HK-2 (cell line): ENCODE data around the gene PARK7.
"Not testable (repeated sequence)": the region's sequence is repeated elsewhere in the genome, so short reads cannot be mapped to it uniquely, and the experiment has no call there.

ENCODE experiments used
- DNase-seq: peaks from one replicate; pipeline ENCODE4 v3.0.0-alpha.2; 2018; ENCODE audit not compliant: unreplicated experiment

Gene PARK7

DNA sequence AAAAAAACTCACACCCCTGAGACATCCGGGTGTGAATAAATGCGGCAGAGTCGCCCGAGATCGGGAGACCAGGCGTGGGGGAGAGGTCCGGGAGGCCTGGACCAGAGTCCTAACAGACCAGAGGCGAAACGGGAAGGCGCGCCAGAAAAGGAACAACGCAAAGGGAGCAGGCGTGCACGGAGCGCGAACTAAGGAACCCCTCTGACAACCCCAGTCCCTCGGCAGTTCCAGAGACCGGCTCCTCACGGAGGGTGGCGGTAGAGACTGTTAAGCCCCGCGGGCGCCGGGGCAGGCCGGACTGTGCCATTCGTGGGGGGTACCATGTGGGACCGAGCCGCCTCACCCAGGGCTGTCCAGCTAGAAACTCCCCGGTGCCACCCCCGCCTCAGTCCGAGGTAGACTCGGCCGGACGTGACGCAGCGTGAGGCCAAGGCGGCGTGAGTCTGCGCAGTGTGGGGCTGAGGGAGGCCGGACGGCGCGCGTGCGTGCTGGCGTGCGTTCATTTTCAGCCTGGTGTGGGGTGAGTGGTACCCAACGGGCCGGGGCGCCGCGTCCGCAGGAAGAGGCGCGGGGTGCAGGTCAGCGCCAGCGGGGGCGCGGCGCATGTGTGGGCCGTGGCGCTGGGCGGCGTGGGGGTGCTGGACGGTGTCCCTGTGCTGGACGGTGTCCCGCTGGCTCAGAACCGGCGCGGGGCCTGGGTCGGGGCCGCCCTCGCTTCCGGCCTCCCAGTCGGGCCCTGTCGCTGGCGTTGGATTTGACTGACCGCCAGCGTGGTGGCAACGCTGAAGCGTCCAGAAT lies at the start of gene PARK7:
TSS of gene PARK7 (plus strand) at position 496 of the 798 bp plus-strand sequence. CDS start 1,075 bp downstream, outside the sequence.
- DNase-seq: peak; percentile 100

DNA sequence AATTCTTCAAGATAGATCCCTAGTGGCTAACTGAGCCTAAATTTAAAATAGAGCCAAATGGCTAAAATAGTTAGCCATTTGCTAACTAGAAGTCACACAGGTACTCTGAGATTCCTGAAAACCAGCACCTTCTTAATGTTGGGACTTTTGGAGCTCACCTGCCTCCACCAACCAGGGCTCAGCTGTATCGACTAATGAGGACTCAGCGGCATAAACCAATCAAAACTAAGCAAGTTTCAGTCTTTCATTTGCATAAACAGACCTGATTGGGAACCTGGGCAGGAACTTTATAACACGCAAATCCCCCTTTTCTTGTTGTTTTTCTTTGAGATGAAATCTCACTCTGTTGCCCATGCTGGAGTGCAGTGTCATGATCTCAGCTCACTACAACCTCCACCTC lies 49.4 kb upstream of the PARK7 start:
- DNase-seq: no peak

DNA sequence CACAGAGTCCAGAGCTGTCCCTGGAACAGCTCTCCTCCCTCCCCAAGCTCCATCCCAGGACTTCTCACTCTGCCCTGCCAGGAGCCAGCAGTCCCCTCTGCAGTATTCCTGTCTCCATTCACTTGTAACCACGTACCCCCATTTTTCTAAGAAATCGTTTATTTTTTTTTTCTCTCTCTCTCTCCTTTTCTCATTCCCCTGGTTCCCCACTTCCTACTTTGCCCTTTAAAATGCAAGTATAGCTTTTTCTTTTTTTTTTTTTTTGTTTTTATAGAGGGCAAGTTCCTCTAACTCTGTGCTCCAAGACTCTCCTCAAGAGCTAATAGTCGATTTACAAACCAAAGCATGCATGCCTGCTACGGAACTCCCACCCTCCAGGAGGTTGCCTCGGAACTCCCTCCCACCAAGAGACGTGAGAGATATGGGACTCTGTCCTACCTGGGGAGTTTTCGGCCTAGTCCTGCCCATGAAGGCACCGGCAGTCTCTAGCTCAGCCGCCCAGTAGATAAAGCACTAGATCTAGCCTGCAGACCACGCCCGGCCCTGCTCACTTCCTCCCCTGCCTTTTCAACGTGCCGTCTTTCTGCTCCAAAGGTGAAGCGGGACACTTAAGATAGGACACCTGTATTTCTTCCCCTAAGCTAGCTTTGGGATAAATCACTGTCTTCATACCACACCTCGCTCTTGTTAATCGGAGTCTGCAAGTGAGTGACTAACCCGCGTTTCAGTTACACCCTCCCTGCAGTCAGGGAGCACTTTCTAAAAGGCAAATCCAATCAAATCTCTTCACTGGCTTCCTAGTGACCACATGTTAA lies 48.6 kb upstream of the PARK7 start:
- no peak for DNase-seq

GRCh38 chr1:7915826-7916500 lies 45.5 kb upstream of the PARK7 start:
- no peak for DNase-seq

DNA sequence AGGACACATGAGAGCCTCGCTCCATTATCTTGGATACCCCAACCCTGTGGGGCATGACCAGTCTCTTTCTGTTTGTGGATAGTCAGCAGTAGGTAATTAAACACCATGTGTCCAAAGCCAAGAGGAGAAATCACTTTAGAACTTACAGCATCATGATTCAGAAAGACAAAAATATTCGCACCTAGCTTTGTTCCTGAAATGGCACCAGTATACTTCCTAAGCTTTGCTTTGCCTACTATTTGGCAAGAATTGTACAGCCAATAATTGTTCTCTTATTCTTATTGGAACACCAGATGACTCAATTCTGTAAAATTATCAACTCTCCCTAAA lies 45.0 kb upstream of the PARK7 start:
- no peak for DNase-seq

- DNase-seq: not testable (repeated sequence)
Measured at GRCh38 chr1:7917971-7918370, 43.5 kb upstream of the PARK7 start.

GRCh38 chr1:7919880-7920279 lies 41.6 kb upstream of the PARK7 start:
- DNase-seq: no peak

DNA sequence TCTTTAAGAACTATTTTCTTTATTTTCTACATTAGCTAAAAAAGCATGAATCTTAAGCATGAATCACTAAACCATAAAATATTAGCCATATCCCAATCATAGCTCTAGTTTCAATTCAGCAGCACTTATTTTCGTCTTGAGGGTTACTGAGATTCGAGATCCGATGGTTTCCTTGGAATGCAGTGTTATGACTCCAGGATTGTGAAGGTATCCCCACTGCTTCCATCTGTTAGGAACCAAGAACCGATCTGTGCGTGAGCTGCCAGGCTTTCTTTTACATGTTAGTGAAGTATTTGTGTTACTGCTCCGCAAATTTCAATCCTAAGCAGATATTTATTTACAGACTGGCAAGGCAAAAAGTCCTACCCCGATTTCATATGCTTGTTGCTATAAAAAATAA lies 39.7 kb upstream of the PARK7 start:
- DNase-seq: no peak

- DNase-seq: no peak
Measured at GRCh38 chr1:7922301-7922700, 39.2 kb upstream of the PARK7 start.

GRCh38 chr1:7927061-7927460 lies 34.5 kb upstream of the PARK7 start:
- DNase-seq: not testable (repeated sequence)

GRCh38 chr1:7928247-7928646 lies 33.3 kb upstream of the PARK7 start:
- DNase-seq: no peak

GRCh38 chr1:7929637-7930036 lies 31.9 kb upstream of the PARK7 start:
- DNase-seq: no peak

DNA sequence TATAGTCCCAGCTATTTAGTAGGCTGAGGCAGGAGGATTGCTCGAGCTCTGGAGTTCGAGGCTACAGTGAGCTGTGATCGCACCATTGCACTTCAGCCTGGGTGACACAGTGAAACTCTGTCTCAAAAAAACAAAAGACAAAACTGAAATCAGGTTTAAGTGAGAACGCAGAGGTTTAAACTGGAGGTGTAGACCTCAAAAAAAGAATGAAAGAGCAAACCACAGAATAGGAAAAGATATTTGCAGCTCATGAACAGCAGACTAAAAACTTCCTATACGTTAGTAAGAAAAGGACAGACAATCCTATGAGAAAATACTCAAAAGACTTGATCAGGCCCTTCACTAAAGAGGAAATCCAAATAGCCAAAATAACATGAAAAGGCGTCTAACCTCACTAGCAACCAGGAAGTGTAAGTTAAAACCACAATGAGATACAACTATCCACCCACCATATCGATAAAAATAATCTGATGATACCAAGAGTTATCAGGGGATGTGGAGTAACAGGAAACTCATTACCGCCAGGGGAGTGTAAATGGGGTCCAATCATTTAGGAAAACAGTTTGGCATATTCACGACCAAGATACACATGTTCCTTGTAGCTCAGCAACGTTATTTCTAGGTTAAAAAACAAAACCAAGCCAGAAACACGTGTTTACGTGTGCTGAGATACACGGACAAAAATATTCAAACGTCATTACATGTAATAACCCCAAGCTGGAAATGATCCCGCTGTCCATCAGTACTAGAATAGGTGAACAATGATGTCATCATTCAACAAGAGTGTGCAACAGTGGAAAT lies 30.7 kb upstream of the PARK7 start:
- no peak for DNase-seq

GRCh38 chr1:7931446-7931812 lies 30.1 kb upstream of the PARK7 start:
- no peak for DNase-seq

GRCh38 chr1:7932524-7933138 lies 28.9 kb upstream of the PARK7 start:
- DNase-seq: no peak

DNA sequence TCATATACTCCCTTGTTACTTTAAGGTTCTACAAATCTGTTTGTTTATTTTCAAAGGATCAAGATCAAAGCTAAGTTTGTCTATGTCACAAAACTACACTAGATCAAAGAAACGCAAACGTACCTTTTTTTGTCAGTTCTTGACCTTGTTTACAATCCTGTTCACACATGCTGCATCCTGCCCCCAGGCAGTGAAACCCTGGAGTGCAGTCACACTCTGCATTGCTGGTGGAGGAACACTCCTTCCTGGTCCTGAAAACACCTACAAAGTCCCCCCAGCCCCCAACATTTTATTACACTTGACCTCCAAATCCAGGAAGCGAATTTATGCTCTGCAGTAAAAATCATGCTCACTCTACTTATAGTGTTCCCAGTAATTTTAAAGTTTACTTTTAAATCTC lies 23.4 kb upstream of the PARK7 start:
- no peak for DNase-seq

DNA sequence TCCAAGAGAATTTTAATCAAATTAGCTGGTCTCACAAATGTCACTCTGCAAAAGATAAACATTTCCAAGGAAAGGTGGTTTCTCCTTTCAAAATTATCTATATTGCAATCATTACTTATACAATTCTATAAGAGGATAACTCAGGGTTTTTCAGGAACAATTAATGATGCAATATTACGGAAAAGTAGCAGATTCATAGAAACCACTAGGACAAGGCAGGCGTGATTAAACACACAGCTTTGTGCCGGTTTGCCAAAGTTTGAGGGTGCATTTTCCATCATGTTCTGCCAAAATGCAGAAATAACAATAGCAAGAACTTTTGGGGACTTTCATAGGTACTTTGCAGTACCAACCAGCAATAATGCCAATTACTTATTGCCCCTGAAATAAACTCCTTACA lies 21.5 kb upstream of the PARK7 start:
- no peak for DNase-seq

- peak; percentile 65 for DNase-seq
Measured at GRCh38 chr1:7940745-7941436, 20.6 kb upstream of the PARK7 start, which contains the start of gene TNFRSF9. Gene TNFRSF9 (minus strand): TSS chr1:7940839. CDS start chr1:7939994, 845 bp downstream.

DNA sequence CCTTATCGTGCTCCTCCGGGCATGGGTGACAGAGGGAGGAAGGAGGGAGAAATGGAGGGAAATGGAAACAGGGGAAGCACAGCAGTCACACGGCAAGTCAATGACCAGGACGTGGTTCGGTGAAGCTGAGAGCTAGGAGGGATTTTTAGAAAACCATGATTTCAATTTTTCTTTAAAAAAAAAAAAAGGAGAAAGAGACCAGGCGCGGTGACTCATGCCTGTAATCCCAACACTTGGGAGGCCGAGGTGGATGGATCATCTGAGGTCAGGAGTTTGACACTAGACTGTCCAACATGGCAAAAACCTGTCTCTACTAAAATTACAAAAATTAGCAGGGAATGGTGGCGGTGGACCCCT lies 20.1 kb upstream of the PARK7 start:
- peak; percentile 21 for DNase-seq

GRCh38 chr1:7942214-7942921 lies 19.1 kb upstream of the PARK7 start:
- no peak for DNase-seq
